Cardiac fibroblast (primary cell): Measurements from ENCODE around the gene PHLDB2.
A peak's percentile ranks its signal among the peaks of the same experiment; 100 is the strongest.

ENCODE experiments used
- DNase-seq, 2 donors: peaks; one replicate each; pipeline versions ENCODE4 v3.0.0 to v3.0.0-alpha.2; 2010; ENCODE audit warnings: low read depth in 2 of 2
- H3K4me3 ChIP-seq, 2 donors: replicated peaks in 1 of 2; 1 replicate in 1 of 2; 2 replicates in 1 of 2; pipeline ENCODE4 v1.5.1; 2011; ENCODE audit warnings: low read depth in 2 of 2, low read length in 2 of 2, mild to moderate bottlenecking in 2 of 2, moderate library complexity in 1 of 2
- CTCF ChIP-seq: IDR thresholded peaks from one replicate; pipeline ENCODE4 v1.5.1; 2011; ENCODE audit warnings: low read depth, mild to moderate bottlenecking, low read length, inconsistent platforms

Gene PHLDB2

GRCh38 chr3:111952086-111952485, 93.0 kb downstream of the PHLDB2 start:
- H3K4me3 ChIP-seq, result no peak overlapping the region
- no peak for TF ChIP-seq CTCF
- no peak for DNase-seq

DNA sequence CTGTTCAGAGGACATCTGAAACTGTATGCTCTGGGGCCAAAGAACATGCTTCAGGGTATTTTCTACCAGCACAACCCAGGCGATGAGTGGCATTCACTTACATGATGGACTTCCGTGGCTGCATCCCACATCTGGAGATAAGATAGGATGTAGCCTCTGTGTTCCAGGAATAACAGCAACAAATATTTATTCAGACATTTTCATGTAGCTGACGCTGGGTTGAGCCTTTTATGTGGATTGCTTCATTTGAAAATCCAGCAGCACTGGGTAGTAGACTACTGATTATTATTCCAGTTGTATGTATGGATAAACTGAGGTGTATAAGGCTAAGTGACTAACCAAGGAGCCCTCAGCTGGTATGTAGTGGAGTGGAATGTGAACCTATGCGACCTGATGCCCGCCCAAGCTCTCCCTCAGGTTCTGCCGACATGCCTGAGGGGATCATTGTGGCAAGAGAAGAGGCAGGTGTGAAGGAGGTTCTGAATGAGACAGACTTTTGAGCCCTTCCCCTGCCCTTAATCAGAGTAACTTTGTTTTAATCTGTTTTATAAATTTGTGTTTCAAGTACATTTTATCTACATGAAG, 93.9 kb downstream of the PHLDB2 start:
- H3K4me3 ChIP-seq, result no peak overlapping the region
- DNase-seq, result peak in 1 of 2 donors; percentile 24
- TF ChIP-seq CTCF, result no peak

DNA sequence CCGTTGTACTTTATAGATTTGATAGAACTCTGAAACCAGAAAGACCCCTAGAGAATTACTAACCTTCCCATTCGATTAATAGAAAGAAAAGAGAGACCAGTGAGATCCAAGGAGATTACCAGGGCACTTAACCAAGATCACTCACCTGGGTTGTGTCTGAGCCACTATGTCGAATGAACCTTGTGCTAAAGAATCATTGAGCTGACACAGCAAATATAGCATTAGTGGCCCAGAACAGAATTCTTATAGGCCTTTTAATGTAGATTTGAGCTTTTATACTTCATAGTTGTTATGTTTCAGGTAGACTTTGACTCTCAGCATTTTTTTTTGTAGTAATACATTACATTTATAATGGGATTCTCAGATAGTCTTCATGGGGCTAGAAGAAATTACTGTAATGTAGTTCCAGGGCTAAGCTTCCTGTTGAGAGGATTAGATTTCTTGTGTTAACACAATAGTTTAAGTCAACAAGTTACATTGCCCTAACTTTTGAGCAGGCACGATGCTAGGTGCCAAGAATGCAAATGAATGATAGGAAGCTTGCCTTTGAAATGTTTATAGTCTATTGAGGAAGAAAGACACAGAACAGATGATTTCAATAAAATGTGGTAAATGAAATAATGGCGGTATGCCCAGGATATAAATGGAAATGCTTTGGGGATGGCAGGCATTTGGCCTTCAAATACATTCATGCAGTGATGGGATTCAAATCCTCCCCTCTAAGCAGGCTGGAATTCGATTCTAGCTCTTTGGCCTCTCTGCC, 95.3 kb downstream of the PHLDB2 start:
- DNase-seq, result peak in 1 of 2 donors; percentile 49
- no peak overlapping the region for H3K4me3 ChIP-seq
- TF ChIP-seq CTCF, result no peak

DNA sequence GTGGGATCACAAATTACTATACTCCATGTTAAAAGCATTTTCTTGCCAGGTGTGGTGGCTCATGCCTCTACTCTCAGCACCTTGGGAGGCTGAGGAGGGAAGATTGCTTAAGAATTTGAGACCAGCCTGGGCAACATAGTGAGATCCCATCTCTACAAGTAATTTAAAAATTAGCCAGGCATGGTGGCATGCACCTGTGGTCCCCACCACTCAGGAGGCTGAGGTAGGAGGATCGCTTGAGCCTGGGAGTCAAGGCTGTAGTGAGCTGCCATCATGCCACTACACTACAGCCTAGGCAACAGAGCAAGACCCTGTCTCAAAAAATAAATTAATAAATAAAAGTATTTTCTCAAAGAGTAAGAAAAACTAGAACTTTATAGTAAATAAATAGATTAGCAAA, 96.8 kb downstream of the PHLDB2 start:
- DNase-seq, result no peak
- H3K4me3 ChIP-seq, result no peak overlapping the region
- TF ChIP-seq CTCF, result no peak

DNA sequence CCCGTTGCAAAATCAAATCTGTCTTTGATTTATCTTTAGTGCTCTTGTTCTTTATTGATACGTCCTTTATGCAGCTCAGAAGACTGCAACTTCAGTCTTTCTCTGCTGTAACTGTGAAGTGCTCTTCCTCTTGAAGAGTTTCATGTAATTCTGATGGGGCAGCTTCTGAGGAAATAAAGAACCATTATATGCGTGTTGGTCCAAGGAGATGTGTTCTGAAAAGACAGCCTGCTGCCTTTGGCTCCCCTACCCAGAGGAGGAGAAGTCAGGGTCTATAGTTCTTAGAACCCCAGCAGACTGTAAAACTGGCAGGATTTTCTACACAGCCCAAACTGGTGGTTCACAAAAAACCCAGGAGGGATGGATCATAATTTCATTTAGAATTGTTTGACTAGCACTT, 97.4 kb downstream of the PHLDB2 start:
- no peak for TF ChIP-seq CTCF
- DNase-seq, result no peak
- no peak overlapping the region for H3K4me3 ChIP-seq

GRCh38 chr3:111956995-111957734, 98.1 kb downstream of the PHLDB2 start:
- no peak for DNase-seq
- no peak overlapping the region for H3K4me3 ChIP-seq
- TF ChIP-seq CTCF, result no peak
